DMS 273 (cell line): ENCODE data around the gene SLC25A6.
"Not testable (repeated sequence)": the region's sequence is repeated elsewhere in the genome, so short reads cannot be mapped to it uniquely, and the experiment has no call there.

Source experiments
- DNase-seq: peaks from one replicate; lab custom pipeline; 2025; ENCODE audit not compliant: unreplicated experiment; lab: John Stamatoyannopoulos, UW

SLC25A6 gene

DNA sequence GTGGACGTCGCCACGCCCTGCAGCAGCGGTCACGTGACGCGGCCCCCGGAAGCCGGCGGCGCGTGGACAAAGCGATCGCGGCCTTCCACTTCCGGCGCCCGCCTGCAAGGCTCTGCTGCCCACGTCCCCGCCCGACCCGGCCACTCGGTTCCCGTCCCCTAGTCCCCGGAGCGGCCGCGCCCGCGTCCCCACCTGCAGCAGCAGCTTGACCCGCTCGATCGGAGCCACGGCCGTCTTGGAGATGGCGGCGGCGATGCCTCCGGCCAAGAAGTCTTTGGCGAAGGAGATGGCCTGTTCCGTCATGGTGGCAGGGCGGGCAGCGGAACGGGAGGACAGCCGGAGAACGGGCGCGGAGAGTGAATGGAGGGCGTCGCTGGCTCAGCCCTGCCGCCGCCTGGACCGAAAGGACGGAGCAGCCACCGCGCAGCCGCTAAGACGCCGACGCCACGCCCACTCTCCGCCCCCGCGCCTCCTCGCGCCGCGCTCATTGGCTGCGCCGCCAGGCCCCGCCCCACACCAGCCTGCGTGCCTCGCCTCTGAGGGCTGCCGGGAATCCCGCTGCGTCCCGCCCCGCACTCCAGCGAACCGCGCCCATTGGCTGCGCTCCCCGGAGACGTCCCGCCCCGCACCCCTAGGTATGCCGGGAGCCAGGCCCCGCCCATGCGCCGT lies at the start of gene SLC25A6:
Gene SLC25A6, minus strand, starts transcription at position 407 of the 669 bp plus-strand sequence. Its CDS starts 104 bp downstream, at position 303.
- no peak for DNase-seq

DNA sequence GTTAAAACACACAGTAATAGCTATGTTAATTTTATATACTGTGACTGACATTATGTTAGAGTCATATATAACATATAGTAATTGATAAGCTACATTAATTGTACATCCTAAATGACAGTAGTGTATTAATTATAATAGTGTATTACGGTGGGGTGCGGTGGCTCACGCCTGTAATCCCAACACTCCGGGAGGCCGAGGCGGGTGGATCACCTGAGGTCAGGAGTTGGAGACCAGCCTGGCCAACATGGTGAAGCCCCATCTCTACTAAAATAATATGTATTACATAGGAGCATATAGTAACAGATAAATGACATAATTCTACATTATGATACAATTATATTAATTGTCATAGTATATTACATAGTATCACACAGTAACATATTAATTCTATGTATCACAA lies 48.6 kb upstream of the SLC25A6 start:
- DNase-seq: no peak

DNA sequence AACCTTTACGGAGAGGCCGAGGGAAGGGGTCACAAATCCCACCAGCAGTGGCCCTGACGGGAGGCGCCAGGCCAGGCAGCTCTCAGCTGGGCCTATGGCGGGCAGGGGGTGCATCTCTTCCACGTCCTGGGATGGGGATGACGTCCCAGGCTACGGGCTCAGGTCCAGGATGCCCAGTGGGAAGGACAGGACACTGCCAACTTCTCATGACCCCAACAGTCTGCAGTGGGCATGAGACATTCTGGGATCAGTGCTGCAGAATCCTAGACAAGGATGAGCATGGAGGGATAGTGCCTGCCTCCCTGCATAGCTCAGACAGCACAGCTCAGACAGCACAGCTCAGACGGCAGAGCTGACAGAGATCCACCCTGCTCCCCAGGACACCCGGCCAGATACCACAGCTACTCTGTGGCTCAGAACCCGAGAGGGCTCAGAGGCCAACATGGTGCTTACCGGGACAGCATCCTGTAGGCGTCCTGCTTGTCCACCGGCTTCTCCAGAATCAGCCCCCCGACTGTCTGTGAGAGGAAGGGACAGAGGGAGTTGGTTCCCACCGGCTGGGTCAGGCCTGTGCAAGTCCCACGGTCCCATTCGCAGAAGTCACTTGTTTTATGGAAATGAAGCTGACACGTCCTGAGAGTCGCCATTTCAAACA lies 43.5 kb upstream of the SLC25A6 start:
- DNase-seq: no peak

DNA sequence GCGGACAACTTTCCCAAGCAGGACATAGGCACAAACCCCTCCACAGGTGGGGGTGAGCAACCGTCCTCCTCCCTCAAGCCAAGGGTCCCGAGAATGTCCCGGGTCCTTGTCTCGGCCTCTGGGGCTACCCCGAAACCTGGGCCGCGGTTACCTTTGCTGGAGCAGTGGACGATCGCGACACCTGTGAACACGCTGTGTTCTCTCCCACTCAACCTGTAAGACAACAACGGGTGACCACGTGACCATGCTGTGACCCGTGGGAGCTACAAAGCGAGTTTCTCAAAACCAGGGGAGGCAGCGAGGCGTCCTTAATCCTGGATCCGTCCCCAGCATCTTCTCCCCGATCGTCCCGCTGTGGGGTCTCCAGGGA lies 42.9 kb upstream of the SLC25A6 start:
- DNase-seq: no peak

DNA sequence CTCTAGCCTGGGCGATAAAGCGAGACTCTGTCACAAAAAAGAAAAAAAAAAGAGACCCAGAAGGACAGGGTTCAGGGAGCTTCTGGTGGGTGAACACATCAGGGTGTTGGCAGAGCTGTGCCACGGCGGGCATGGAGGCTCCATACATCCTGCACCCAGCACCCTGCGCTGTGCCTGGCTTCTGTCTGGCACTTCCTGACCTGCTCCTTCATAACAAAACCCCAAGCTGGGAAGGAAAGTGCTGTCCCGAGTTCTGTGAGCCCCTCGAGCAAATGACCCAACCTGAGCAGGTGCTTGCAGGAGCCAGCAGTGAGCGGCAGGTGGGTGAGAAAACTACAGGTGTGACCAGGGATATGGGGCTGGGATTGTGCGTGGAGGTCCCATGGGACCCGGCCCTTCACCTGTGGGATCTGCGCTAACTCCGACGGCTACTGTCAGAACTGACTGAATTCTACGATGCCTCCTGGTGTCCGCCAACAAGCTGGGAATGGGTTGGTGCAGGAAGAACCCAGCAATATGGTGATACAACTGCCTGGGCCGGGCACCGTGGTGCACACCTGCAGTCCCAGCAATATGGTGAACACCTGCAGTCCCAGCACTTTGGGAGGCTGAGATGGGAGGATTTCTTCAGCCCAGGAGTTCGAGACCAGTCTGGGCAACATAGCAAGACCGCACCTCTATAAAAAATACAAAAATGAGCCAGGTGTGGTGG lies 41.9 kb upstream of the SLC25A6 start:
- DNase-seq: no peak

DNA sequence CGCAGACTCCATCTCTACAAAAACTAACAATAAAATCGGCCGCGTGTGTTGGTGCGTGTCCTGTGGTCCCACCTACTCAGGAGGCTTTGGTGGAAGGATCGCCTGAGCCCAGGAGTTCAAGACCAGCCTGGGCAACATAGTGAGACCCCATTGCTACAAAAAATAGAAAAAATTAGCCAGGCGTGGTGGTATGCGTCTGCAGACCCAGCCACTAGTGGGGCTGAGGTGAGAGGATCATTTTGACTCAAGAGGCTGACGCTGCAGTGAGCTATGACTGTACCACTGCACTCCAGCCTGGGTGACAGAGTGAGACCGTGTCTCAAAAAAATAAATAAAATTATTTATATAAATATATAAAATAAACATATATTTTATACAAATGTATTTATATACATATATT lies 38.5 kb upstream of the SLC25A6 start:
- no peak for DNase-seq

DNA sequence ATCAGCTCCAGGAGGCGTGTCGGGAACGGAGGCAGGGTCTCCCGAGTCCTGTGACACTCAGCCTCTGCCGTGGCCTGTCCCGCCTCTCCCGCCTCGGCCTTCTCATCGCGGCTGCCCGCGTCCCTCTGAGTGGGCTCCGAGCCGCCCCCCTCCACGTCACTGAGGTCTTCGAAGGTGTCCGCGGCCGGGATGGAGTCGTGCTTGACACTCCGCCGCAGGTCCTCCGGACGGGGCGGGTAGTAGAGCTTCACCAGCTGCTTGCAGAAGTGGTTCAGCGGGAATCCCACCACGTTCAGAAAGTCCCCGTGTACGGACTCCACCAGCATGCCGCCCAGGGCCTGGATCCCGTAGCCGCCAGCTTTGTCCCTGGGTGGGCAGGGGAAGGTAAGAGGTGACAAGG lies 35.8 kb upstream of the SLC25A6 start:
- no peak for DNase-seq

DNA sequence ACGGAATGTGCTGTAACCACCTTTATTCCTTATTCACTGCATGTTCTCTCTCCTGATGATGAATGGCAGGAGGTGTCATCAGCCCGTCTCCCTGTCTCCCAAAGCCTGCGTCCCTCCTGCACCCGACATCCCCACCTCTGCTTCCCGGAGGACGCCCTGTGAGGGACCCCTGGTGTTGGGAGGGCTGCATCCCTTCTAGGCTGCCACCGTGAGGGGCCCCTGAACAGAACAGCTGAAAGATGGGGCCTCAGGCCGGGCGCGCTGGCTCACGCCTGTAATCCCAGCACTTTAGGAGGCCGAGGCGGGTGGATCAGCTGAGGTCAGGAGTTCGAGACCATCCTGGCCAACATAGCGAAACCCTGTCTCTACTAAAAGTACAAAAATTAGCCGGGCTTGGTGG lies 34.4 kb upstream of the SLC25A6 start:
- not testable (repeated sequence) for DNase-seq

DNA sequence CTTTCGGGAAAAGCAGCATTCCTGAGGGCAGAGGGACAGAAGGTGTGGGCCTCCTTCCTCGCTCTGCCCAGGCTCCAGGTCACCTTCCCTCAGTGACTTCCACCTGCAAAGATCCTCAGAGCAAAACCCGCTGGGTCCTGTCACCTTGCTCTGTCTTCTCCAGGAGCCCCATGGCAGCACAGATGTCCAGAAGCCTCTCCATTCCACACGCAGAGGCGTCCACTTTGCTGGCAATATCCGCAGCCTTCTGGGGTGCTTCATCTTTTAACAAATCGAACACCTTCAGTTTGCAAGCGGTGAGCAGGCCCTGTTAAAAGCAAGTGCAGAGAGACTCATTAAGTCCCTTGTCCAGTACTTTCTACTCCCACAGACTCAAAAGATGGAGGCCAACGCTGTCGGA lies 33.5 kb upstream of the SLC25A6 start:
- no peak for DNase-seq

DNA sequence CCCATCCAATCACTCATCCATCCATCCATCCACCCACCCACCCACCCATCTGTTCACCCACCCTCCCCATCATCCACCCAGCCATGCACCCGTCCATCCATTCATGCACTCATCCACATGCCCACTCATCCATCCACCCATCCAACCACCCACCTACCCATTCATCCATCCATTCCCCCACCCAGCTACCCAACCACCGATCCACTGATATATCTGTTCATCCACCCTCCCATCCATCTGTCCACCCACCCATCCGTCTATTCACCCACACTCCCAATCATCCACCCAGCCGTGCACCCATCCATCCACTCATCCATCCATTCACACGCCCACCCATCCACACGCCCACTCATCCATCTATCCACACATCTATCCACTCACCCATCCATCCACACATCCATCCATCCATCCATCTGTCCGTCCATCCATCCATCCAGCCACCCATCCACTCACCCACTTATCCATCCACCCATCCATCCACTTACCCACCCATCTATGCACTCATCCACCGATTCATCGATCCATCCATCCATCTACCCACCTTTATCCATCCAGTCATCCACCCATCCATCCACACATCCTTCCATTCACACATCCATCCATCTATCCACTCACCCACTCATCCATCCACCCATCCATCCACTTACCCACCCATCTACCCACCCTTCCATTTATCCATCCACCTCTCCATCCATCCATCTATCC lies 32.4 kb upstream of the SLC25A6 start:
- no peak for DNase-seq

DNA sequence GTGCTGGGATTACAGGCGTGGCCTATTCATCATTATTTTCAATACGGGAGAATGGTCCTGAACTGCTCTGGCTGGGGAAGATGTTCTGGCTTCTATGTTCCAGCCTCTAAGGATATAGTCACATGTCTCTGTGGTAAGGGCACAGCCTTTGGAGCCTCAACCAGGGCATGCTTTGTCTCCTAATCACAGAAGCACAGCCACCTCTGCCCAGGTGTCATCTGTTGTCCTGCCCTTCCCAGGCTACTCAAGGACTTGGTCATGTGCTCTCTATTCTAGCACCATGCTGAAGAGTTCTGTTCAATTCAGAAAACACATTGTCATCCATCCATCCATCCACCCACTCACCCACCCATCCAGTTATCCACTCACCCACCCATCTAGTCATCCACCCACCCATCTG lies 31.3 kb upstream of the SLC25A6 start:
- DNase-seq: no peak

DNA sequence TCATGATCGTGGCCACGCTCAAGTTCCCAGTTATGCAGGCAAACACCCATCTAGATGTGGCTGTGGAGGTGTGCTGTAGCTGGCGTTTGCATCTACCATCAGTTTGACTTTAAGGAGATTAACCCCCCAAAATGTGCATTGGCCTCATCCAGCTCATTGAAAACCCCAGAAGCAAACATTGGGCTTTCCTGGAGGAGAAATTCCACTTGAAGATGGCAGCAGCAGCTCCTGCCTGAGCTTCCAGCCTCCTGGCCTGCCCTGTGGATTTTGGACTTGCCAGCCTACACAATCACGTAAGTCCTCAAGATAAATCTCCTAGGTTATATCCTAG lies 30.2 kb upstream of the SLC25A6 start:
- DNase-seq: no peak

DNA sequence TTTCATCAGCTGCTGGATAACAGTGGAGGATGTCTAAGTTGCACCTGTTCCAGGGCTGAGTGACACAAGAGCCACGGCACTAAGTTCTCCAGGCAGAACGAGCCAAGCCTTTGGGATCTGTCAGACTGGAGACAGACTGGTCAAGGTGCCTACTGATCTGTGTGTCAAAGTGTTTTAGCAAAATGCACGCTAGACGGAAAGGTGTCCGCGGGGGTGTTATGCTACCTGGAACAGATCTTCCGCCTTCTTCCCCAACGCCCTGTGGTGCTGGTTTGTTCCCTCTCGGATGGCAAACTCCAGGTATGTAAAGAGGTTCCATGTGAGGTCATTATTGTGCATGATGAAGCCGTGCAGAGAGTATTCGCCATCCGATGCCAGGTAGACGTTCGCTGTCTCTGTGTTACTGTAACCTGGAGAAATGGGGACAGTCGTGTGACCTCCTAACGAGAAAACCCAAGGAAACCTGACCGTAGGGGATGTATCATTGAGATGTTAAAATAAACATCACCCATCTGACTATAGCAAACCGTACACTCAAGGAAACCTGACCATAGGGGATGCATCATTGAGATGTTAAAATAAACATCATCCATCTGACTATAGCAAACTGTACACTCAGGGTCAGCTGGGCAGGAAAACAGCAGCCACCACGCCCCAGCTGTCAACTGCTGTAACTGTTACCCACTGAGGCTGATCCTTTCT lies 29.7 kb upstream of the SLC25A6 start:
- DNase-seq: no peak

DNA sequence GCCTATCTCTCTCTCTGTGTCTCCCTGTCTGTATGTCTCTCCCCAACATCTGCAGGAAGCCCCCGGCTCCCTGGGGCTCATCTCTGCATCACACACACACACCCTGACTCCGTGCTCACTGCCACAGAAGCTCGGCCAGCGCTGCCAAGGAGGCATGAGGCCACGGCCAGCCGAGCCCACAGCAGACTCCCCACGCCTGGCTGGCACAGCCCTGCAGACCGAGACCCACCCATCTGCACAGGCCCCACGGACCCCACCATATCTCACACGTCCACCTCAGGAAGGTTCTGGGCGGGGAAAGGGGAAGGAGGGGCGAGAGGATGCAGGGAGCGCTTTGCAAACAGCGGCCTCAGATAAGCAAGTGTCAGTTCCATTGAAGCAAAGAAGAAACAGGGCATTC lies 28.5 kb upstream of the SLC25A6 start:
- no peak for DNase-seq

DNA sequence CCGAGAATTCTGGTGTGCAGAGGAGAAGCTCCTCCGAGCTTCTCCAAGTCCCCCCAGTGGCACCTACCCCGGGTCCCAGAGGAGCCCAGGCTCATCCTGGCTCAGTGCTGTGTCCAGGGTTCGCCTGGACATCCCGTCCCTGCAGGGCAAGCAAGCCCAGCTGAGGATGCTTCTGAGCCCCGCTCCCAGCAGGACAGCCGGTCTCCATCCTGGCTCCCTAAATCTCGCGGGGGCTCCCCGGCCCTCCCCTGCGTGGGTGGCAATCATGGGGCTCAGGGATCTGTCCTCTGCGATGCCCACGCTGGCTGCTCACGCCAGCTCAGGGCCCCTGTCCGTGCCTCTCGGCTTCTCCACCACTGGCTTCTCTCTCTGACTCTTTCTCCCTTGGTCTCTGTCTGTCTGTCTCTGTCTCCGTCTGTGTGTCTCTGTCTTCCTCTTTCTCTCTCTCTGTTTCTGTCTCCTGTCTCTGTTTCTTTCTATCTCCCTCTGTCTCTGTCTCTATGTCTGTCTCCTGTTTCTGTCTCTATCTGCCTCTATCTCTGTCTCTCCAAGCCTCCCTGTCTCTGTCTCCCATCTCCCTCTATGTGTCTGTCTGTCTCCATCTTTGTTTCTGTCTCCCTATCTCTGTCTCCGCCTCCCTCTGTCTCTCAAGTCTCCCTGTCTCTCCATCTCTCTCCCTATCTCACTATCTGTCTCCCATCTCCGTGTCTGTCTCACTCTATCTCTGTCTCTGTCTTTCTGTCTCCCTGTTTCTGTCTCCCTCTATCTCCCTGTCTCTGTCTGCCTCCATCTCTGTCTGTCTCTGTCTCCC lies 27.8 kb upstream of the SLC25A6 start:
- DNase-seq: no peak

DNA sequence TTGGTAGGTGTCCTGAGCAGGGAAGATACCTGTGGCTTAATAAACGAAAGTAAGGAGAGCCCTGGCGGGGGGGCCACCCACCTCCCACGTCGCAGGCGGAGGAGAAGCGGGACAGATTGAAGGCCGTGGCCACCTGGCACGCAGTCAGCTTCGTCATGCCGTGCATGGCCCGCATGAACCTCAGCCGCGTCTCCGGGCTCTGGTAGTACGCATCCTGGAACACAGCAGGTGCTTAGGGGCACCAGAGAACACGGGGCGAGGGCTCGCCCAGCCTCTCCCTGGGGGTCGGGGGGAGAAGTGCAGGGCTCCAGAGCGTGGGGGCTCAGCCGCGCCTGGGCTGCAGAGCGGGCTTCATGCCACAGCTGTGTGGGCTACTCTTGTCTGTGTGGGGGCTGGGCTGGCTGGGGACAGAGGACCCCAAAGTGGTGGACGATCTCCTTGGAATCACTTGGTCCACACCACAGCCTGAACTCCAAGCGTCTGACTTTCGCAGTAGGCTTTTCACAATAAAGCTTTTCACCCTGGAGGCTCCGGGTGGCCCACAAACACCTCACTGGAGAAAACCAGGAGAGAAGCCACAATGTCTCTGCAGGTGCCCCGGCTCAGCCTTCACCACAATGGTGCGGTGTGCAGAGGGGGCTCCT lies 27.1 kb upstream of the SLC25A6 start:
- DNase-seq: no peak

DNA sequence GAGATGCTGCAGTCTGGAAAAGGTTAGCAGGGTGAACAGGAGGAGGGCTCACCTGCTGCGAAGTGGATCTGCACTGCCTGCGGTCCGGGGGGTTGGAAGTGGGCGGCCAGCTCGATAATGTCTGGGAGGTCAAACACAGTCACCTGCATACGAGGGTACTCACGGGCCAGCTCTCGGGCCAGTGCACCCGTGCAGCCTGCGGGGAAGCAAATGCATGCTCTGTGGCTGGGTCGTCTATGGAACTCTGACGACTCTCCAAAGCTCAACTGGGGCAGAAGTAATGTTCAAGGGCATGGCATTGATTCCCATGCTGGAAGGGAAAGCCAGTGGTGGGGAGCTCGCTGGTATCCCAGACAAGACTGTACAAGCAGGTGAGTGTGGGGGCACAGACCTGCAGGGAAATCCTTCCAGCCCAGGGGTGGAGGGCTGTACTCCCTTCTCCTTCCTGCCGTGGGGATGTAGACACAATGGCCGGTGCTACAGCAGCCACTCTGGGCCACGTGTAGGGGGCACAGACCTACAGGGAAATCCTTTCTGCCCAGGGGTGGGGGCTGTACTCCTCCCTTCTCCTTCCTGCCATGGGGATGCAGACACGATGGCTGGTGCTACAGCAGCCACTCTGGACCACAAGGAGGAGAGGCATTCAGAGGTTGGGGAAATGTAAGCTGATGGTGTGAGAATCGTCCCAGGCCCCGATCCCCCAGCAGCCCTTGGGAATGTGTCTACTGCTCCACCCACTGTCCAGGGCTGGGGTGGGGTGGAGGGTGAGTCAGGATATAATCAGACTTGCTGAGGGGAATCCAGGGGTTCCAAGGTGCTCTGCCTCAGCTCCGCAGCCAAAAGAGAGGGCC lies 26.2 kb upstream of the SLC25A6 start:
- DNase-seq: no peak

DNA sequence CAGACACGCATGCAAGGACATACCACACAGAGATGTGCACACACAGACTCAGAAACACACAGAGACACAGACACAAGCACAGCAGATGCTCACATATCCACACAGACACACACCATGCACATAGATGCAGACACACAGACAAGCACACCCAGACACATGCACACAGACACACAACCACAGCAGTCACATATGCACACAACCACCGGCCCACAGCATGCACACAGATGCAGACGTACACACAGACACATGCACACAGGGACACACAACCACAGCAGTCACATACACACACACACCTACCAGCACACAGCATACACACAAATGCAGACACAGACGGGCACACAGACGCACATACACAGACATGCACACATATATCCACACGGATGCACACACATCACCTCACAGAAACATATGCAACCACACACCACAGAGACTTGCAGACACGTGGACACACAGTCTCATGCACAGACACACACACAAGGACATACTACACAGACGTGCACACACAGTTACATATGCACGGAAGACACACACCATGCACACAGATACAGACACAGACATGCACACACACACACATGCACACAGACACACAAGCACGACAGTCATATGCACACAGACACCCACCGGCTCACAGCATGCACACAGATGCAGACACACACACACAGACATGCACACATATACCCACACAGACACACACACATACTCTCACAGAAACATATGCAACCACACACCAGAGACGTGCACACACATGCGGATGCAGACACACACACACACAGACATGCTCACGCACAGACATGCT lies 25.2 kb upstream of the SLC25A6 start:
- DNase-seq: no peak
